Measurements from ENCODE around the gene DNAJC15.
"Not testable (repeated sequence)": the region's sequence is repeated elsewhere in the genome, so short reads cannot be mapped to it uniquely, and the experiment has no call there.

DNAJC15 gene

DNA sequence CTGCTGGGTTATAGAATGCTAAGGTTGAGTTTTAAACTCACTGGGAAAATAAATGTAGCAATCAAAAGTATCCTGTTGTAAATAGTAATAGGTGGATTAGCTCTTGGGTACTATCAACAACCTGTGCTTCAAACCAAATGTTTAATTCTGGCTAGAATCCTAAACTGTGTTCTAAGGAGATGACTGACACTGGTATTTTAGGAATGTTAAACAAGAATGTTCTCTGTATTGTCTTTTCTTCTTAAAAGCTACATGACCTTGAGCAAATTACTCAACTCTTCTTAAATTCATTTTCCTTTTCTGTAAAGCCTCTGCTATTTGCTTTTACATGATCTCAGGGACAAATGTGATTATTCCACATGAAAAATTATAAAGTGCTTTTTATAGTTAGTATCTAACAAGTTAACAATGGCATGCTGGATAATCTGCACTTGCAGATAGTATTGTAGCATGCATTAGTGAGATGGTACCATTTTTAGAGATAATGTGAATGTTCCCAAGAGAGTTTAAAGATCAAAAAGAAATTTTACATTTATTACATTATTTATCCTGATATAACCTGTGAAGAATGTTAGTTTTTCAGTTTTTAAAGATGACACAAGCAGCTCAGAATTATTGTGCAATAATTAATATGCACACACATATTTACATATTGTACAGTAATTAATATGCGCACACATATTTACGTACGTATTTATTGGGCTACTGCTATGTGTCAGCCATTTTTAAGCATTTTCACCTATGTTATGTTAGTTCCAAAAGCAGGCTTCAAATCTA, 17.7 kb upstream of the DNAJC15 start:
- DNase-seq = no peak

DNA sequence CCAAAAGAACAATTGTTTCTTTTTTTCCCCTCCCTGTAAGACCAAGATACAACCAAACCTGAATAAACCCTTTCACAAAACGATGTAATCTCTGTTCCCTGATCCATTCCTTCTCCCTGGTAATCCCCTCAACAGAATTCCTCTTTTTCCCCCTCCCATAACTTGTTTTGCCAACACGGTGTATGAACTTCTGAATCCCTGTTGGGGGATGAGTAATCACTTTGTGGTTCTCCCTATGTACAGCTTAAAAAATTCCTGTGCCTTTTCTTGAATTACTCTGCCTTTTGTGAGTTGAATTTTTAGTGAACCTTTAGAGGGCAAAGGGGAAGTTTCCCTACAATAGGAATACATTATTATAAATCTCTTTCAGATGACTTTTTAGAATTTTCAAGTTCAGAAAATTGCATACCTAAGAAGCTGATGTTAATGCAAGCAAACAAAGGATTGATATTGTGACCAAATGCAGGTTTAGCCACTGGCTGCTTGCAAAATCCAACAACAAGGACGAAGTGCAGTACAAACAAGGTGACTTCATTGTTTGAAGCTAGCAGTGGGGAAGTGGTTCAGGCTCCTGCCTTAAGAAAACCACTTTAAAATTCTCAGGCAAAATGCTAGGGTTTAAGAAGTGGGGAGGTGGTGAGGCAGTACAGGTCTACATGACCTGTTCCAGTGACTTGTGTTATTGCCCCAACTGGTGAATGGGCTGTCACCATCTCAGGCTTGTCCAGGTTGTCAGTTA, 16.3 kb upstream of the DNAJC15 start:
- no peak for DNase-seq

DNA sequence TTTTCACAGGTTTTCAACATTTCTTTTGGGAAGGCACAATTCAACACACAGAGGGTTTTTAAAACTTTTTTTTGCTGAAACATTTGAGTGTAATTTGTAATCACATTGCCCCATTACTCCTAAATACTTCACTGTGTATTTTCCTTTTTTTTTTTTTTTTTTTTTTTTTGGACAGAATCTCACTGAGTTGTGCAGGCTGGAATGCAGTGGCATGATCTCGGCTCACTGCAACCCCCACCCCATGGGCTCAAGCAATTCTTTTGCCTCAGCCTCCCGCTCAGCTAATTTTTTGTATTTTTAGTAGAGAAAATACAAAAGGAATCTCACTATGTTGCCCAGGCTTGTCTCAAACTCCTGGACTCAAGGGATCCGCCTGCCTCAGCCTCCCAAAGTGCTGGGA, 14.8 kb upstream of the DNAJC15 start:
- no peak for DNase-seq

DNA sequence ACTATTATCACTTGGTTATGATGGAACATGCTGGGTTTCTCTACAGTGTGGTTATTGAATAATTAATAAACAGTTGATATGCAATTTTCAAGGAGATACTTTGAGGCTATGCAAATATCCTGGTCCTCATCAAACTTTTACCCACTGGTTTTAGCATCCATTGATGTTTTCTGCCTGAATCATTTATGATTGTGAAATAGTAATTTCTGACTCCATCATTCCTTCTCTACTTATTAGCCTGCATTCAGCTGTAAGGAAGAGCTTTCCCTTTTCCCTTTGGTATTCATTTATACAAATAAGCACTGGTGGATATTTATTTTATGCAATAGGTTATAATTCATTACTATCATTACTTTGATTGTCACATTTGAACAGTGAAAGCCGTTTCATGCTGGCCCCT, 13.9 kb upstream of the DNAJC15 start:
- DNase-seq = no peak

DNA sequence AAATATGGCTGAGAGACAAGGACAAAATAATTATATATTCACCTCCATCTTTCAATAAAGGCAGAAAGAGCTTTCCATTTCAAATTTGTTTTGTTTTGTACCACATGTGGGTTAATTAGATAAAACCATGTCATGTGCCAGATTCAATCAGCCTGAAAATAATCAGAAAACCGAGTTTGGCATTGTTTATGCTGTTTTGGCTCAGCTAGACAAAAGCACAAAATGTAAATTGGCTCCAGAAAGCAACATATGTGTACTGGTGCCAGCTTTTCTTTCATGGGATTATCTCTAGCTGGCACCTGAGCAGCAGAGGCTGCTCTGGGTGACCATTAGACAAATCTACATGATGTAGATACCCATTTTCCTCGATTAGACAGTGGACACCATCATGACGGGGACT, 9.2 kb upstream of the DNAJC15 start:
- DNase-seq = no peak

DNA sequence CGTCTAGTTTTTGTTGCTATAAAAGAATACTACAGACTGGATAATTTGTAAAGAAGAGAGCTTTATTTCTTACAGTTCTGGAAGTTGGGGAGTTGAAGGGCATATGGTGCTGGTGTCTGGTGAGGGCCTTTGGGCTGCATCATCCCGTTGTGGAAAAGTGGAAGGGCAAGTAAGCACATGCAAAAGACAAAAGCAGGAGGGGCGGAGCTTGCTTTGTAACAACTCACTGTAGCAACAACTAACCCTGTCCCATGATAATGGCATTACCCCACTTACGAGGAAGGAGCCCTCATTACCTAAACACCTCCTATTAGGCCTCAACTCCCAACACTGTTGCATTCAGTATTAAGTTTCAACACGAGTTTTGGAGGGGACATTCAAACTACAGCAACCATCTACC, 7.2 kb upstream of the DNAJC15 start:
- no peak for DNase-seq

DNA sequence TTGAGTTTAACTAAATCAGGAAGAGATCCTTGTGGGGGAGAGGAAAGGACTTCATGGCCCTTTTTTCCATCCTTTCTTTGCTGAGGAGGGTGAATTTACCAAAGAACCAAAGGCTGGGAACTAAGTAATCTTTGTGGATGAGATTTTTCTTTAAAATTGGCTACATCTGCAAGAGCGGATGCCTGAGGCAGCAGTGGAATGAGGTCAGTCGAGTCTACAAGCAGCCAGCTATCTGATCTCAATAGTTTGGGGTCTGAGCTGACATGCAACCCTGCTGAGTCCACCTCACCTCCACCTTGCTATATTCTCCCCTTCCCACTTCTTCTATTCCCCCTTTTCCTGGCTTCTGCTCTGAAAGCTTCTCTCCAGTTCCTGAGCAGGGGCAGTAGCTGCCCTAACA, 3.6 kb upstream of the DNAJC15 start:
- DNase-seq = no peak

DNA sequence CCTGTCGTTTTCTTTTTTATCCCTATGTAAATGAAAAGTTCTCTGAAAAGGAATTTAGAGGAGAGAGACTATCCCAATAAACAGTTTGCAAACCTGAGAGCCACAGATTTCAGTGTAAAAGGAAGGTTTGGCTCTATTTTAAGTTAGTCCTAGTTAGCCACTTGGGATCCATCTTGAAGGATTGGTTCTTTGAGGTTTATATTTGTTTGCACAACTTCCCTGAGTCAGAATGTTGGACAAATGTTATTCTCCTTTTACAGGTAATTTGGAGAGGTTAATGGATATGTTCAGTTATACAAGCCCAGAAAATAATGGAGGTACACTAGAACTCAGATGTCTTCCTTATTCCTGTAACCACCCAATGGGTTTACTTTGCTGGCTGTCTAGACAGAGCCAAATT, 2.6 kb upstream of the DNAJC15 start:
- no peak for DNase-seq

DNA sequence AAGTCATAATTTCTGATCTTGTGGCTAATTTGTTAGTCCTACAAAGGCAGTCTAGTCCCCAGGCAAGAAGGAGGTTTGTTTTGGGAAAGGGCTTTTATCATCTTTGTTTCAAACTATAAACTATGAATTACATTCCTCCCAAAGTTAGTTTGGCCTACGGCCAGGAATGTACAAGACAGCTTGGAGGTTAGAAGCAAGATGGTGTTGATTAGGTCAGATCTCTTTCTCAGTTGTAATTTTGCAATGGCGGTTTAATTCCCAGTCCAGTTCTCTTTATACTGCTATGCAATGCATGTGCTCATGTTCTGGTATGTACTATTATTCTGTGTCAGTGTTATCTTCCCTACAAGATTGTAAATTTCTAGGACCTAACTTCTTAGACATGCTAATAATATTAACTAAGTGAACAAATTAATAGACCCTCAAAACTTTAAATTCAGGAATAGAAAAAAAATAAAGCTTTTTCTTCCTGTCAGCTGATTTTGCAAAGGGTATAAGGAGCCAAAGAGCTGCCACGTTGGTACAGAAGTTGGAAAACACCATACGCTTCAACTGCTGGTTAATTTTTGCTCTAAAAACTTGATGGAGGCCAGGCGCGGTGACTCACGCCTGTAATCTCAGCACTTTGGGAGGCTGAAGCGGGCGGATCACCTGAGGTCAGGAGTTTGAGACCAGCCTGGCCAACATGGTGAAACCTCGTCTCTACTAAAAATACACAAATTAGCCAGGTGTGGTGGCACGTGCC, 1.3 kb upstream of the DNAJC15 start:
- DNase-seq = no peak

DNA sequence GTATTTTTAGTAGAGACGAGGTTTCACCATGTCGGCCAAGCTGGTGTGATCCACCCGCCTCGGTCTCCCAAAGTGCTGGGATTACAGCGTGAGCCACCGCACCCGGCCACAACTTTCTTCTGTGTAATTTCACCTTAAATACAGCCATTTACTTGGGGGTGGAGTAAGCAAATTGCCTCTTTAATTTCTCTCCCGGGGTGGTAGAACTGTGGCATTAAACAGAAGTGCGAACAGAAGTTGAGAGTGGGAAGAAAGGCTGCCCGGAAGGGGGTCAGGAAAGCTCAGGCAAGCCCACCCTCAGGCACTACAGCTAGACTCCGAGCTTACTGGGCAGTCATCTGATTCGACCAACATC, 475 bp upstream of the DNAJC15 start:
- DNase-seq = no peak

DNA sequence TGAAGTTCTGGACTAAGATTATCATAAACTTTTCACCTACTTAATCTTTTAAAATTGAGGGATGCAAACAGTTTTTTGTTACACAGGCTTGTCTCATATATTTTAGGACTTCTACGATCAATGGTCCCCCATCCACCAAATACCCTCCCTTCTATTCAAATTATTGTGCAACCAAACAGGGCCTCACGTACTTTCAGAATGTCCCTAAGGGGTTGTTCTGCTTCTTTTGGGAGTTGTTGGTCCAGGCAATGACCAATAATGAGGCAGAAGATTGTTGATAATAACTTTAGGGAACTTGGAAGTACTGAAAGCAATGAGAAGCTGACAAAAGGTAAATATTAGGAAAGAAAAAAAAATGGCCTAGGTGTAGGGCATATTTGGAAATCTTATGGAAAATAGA, 2.9 kb downstream of the DNAJC15 start:
- DNase-seq = peak; percentile 62

DNA sequence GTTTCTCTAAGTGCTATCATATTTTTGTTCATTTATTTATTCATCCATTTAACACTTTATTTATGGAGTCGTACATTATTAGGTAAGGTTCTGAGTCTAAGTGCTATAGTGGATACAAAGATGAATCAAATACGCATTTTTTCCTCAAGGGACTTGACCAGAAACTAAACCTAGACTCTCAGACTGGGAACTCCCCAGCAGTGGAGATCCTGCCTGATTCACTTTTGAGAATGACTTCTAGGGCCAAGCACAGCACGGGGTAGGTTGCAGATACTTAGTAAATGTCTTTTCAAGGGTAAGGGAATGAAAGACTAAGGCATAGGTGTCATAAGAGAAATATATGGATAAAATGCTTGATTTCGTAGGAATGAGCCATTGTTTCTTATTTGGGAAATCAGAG, 7.2 kb downstream of the DNAJC15 start:
- no peak for DNase-seq

DNA sequence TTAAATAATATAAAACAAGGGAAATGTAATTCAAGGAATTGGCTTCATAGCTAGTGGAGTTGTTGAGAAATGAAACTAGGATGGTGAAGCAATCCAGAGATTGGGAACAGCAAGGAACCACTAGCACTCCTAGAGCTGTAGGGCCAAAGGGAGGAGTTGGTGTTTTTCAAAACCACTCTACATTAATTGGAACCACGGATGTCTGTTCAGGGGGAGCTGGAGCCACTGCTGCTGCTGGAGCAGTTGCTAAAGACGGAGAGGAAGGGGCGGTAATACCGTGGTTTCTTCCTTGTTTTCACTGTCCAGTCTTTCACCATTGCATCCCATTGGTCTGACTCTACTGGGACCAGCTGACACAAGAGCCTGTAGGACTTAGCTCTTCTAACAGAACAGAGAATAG, 8.5 kb downstream of the DNAJC15 start:
- no peak for DNase-seq

DNA sequence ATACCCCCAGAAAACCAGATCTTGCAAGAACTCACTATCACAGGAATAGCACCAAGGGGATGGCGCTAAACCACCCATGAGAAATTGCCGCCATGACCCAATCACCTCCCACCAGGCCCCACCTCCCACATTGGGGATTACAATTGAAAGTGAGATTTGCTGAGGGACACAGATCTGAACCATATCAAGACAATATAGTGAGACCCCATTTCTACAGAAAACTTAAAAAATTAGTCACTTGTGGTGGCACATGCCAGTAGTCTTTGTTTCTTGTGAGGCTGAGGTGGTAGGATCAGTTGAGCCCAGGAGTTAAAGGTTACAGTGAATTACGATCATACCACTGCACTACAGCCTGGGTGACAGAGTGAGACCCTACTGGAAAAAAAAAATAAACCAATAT, 9.7 kb downstream of the DNAJC15 start:
- no peak for DNase-seq

DNA sequence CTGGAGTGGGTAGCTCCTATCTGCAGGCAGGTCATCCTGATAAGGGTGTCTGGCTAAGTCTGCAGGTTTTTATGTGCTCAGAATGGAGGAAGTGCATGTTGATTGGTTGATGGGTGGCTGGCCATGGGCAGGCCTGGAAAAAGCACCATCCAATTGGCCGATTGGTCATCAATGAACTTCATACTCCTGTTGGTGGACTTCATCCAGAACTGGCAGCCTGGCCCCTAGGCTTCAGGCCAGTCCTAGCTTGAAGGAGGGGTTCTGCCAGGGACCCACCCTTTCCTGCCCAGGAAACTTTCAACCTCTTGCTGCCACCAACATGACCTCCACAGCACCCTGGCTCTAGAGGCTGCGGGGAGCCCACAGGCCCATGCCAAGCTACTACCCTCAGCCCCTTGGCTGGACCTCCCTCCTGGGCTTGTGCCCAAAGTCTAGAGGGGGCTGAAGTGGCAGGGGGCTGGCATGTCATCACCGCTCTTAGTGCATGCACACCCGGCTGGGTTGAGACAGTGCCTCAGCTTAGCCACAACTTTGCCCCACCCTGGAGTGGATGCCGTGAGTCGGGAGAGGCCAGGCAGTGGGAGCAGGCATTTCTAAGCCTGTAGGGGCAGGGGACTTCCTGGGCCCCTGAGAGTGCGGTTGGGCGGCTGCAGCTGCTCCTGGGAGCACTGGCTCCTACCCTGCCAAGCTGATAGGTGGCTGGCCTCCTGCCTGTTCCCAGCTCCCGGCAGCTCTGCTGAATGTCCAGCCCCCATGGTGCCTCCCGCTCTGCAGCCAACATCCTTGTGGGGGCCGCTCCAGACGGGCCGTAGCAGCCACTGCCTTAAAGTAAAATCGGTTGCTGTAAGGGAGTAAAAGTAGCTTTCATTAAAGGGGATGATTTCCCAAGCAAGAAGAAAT, 13.2 kb downstream of the DNAJC15 start:
- peak; percentile 54 for DNase-seq

DNA sequence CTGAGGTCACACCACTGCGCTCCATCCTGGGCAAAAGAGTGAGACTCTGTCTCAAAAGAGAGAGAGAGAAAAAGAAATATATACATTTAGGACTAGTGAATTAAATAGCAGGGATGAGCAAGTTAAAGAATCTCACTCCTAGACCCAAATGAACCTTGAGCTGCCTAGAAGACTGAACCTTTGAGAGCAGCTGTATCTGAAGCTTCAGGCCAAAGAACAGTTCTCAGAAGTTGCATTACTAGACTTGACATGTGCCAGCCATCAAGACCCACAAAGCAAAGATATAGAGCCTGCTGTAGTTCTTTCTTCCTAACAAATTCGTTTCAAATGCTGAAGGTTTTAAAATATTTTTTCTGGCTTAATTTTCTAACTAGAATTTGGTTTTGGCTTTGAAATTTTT, 16.6 kb downstream of the DNAJC15 start:
- no peak for DNase-seq

DNA sequence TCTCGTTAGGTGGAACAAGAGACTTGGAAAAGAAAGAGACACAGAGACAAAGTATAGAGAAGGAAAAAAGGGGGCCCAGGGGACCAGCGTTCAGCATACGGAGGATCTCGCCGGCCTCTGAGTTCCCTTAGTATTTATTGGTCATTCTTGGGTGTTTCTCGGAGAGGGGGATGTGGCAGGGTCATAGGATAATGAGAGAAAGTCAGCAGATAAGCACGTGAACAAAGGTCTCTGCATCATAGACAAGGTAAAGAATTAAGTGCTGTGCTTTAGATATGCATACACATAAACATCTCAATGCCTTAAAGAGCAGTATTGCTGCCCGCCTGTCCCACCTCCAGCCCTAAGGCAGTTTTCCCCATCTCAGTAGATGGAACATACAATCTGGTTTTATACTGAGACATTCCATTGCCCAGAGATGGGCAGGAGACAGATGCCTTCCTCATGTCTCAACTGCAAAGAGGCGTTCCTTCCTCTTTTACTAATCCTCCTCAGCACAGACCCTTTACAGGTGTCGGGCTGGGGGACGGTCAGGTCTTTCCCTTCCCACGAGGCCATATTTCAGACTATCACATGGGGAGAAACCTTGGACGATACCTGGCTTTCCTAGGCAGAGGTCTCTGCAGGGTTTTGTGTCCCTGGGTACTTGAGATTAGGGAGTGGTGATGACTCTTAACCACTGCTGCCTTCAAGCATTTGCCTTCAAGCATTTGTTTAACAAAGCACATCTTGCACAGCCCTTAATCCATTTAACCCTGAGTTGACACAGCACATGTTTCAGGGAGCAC, 17.4 kb downstream of the DNAJC15 start:
- DNase-seq = not testable (repeated sequence)

DNA sequence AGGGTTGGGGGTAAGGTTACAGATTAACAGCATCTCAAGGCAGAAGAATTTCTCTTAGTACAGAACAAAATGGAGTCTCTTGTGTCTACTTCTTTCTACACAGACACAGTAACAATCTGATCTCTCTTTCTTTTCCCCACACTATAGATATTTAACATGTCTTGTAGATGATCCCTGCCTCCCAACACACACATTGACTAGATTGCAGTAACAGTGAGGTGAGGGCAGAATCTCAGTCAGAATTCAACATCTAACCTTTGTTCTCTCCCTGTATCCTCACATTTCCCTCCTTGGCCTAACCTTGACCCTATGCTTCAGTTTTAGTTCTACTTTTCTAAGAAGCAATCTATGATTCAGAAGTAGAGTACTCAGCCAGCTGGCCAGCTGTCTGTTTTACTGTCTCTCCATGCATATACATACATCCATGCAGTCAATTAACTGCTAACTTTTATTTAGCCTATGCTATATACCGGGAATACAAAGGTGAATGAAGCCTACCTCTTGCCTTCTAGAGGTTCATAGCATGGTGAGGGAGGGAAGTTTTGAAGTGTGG, 18.1 kb downstream of the DNAJC15 start:
- no peak for DNase-seq

DNA sequence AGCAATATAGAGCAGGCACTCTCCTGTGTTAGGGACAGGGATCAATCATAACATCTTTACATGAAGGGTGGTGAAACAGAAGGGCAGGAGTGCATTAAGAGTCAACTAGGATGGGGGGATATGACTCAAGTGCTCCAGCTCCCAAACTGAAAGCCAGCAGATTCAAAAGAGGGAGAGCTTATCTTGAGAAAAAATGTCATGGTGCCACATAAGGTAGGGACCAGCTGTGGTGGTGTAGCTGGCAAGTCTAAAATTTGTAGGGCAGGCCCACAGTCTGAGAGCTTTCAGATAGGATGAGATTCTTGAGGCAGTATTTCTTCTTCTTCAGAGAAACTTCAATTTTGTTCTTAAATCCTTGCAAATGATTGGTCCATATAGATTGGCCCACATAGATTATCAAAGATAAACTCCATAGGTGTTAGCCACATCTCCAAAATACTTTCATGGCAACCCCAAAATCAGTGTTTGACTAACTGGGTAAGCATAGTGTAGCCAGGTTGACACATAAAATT, 19.1 kb downstream of the DNAJC15 start:
- DNase-seq = peak; percentile 18

DNA sequence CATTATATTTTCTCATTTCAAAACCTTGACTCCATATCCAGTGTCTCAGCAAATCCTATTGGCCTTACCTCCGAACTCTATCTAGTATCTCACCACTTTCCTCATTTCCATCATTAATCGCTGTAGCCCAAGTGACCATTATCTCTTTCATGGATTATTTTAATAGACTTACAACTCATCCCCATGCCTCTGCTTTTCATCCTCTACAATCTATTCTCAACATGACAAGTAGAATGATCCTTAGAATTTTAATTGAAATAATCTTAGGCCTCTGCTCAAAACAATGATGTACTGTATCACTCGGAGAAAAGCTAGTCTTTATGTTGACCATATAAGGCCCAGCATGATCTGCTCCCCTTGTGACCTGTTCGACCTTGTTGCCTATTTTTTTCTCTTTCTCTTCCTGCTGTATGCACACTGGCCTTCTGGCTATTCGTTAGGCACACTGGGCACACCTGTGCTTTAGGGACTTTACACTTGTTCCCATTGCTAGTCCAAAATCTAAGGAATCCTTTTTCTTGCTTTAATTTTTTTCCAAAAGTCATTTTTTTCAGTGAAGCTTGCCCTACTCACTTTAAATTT, 21.4 kb downstream of the DNAJC15 start:
- no peak for DNase-seq

DNA sequence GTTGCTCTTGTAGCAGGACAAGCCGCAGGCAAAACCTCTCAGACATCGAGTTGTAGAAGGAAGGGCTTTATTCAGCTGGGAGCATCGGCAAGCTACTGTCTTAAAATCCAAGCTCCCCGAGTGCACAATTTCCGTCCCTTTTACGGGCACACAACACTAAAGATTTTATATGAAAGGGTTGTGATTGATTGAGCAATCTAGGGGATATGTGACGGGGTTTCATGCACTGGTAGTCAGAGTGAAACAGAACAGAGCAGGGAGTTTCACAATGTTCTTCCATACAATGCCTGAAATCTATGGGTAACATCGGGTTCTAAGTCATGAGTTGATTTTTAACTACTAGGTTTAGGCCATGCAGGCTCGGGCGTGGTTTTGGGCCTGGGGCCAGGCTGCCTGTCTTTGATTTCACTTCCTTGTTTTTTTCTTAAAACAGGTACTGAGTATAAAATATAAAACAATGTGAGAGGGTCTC, 22.0 kb downstream of the DNAJC15 start:
- DNase-seq = peak; percentile 64

Data from OCI-M1 (cell line).